HG02973 (cell line): Measurements from ENCODE around the gene DNAJB11.
"Not testable (repeated sequence)": the region's sequence is repeated elsewhere in the genome, so short reads cannot be mapped to it uniquely, and the experiment has no call there.

ENCODE experiments used
- ATAC-seq: cut with Tn5 transposase; IDR thresholded peaks from one replicate; pipeline ENCODE4 v1.9.1; 2021; ENCODE audit warnings: moderate library complexity; ENCODE audit not compliant: unreplicated experiment

The DNAJB11 gene

GRCh38 chr3:186570096-186570940 lies at the start of gene DNAJB11:
Gene DNAJB11 (plus strand): TSS chr3:186570720. CDS start chr3:186570898, 178 bp downstream.
- peak; percentile 72 for ATAC-seq

GRCh38 chr3:186520957-186521842 lies 49.3 kb upstream of the DNAJB11 start:
- peak; percentile 49 for ATAC-seq

GRCh38 chr3:186523022-186523421 lies 47.5 kb upstream of the DNAJB11 start:
- ATAC-seq = no peak

DNA sequence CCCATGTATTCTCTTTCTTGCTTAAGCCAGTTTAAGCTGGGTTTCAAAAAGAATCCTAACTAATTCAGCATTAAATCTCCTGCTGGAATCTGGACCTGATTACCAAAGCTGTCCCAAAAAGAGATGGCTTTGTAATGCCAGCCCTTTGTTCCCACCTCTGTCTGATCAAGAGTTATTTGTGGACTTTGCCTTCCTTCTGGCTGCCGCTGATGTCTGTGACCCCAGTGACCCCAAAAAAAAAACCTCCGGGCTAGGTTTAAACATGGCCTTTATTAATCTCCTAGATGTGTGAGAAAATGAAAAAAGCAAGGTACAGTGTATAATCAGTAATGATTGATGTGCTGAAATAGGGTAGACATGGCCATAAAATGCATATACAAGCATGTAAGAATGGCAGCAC lies 47.1 kb upstream of the DNAJB11 start:
- ATAC-seq = no peak

DNA sequence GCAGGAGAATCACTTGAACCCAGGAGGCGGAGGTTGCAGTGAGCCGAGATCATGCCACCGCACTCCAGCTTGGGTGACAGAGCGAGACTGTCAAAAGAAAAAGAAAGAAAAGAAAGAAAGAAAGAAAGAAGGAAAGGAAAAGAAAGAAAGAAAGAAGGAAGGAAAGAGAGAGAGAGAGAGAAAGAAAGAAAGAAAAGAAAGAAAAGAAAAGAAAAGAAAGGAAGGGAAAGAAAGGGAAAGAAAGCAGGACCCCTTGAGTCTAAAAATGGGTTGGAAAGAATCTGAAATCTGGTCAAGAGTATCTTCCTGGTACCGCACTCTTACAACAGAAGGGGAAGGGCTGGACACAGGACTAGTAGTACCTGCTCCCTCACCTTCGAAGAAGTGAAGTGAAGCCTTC lies 45.9 kb upstream of the DNAJB11 start:
- ATAC-seq = no peak

- no peak for ATAC-seq
Observed at GRCh38 chr3:186525369-186526255, 44.9 kb upstream of the DNAJB11 start.

- no peak for ATAC-seq
Observed at GRCh38 chr3:186526256-186526606, 44.3 kb upstream of the DNAJB11 start.

GRCh38 chr3:186529201-186529999 lies 41.1 kb upstream of the DNAJB11 start:
- no peak for ATAC-seq

DNA sequence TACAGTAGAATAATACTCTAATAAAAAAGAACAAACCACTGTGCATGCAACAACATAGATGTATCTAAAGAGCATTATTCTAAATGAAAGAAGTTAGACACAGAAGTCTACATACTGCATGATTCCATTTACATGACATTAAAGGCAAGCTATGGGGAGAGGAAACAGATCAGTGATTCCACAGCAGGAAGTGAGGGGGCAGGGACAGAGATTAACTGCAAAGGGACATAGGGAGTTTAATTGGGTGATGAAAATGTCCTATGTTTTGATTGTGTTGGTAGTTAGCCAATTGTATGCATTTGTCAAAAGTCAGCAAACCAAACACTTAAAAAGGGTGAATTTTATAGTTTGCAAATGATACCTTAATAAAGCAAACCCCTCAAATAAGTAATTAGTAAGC lies 40.1 kb upstream of the DNAJB11 start:
- ATAC-seq = no peak

- ATAC-seq = not testable (repeated sequence)
Observed at GRCh38 chr3:186531694-186532093, 38.8 kb upstream of the DNAJB11 start.

DNA sequence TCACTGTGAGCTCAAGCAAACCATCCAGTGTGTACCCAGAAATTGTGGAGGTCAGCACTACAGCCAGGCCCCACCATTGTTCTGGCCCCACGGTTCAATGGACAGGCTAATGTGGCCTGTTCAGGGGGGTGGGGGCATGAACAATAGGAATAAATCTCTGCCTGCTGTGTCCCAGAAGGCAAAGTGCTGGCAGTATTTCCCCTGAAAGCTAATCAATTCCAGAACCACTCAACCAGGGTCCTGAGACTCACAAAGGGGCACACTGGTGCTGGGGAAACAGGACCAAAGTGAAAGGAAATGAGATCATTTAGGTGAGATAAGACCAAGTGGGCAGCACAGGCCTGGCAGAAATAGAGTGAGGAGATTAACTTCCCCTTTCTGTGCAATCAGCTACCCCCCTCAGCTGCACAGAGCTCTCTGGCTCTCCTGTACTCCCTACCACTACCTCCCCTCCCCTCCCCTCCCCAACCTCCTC lies 37.9 kb upstream of the DNAJB11 start:
- peak; percentile 44 for ATAC-seq

- peak; percentile 68 for ATAC-seq
Observed at GRCh38 chr3:186534113-186534669, 36.3 kb upstream of the DNAJB11 start.

GRCh38 chr3:186536883-186537844 lies 33.4 kb upstream of the DNAJB11 start:
- no peak for ATAC-seq

DNA sequence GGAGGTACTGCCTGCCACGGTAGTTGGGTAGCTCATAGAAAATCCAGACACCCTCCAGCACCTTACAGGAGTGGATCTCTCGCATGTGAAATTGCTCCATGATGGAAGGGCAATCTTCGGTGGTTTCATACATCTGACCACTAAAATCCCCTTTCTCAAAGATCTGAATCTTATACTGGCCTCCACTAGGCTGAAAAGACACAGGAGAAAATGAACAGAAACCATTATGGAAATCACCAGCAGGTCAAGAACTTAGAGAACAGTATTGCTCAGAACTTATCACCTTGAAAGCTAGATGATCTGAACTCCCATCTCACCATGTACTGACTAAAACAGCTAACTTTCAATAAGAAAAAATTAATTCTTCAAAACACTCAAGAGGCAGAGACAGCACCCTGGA lies 31.7 kb upstream of the DNAJB11 start:
- no peak for ATAC-seq

- ATAC-seq = peak; percentile 44
Observed at GRCh38 chr3:186540221-186540834, 30.2 kb upstream of the DNAJB11 start.

- ATAC-seq = no peak
Observed at GRCh38 chr3:186540835-186541226, 29.7 kb upstream of the DNAJB11 start.

DNA sequence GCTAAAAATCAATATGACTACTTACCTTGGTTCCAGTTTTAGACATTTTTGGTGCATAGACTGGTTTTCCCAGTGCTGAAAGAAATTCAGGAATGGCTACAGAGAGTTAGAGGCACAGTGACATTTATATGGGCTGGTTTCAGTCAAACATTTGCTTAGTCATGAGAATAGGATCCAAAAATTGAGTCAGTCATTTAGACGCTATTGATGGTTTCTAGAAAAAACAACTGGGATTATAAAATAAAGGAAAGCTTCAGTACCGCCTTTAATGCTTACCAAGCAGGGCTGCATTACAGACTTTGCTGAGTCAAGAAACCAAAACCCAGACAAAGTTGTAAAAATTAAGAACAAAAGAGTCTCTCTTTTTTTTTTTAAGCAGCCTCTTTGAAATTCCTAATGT lies 26.2 kb upstream of the DNAJB11 start, which contains the start of gene CRYGS:
Gene CRYGS (minus strand): TSS at position 100 of the 400 bp plus-strand sequence. CDS start 54 bp downstream, at position 46.
- ATAC-seq = no peak

GRCh38 chr3:186549497-186549896 lies 21.0 kb upstream of the DNAJB11 start:
- ATAC-seq = no peak
